IPS-18a (cell line): ENCODE measurements around the gene ATXN1.
A peak's percentile ranks its signal among the peaks of the same experiment; 100 is the strongest.

Experiments
- H3K27ac ChIP-seq: one replicate; pipeline ENCODE4 v1.5.1; 2013; ENCODE audit warnings: low read length
- H3K27me3 ChIP-seq: one replicate; pipeline ENCODE4 v1.6.1; 2013; ENCODE audit warnings: mild to moderate bottlenecking, low read length; ENCODE audit not compliant: control insufficient read depth, insufficient read depth
- H3K36me3 ChIP-seq: one replicate; pipeline ENCODE4 v1.6.1; 2013; ENCODE audit warnings: low read depth, low read length; ENCODE audit not compliant: control insufficient read depth
- H3K4me1 ChIP-seq: one replicate; pipeline ENCODE4 v1.6.1; 2013; ENCODE audit warnings: low read depth, low read length; ENCODE audit not compliant: control insufficient read depth
- H3K4me3 ChIP-seq: one replicate; pipeline ENCODE4 v1.5.1; 2013; ENCODE audit warnings: low read length
- H3K9ac ChIP-seq: one replicate; pipeline ENCODE4 v1.6.1; 2013; ENCODE audit warnings: mild to moderate bottlenecking, low read length, moderate library complexity
- H3K9me3 ChIP-seq: one replicate; pipeline ENCODE4 v1.6.1; 2013; ENCODE audit warnings: low read depth, low read length; ENCODE audit not compliant: control insufficient read depth

Gene ATXN1

DNA sequence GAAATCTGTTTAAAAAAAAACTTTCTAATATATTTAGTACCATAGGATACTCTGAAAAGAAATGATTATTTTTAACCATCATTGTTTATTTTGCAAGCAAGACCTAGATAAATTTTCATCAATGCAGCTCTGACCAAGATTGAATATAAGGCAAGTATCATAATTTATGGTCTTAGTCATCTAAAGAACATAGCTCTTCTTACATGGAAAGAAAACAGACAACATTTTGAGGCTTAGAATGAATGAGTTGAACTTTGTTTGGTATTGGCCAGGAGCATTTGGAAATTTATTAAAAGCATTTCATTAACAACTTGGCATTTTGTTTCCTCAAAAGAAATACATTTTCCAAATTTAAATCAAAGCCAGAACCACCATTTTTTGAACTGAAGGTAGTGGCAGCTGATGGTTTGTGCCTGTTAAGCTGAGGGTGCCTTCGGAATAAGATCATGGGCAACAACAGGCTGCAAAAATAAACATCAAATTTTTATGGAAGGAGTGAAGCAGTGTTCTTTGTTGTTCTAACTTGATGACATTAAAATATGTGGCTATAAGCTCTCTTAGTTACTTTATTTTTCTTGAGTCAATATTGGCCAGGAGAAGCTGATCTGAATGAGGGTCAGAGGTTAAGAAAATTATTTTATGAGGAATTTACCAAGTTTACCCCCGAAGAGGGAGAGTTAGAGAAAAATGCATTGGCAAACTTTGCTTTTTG lies 6.7 kb upstream of the ATXN1 start:
- Histone ChIP-seq H3K4me1 (peaks cover 9% of the 10 kb centered on the region), H3K9ac (no peak overlapping the region), H3K36me3 (no peaks in the 10 kb centered on the region), H3K27me3 (peaks cover 8% of the 10 kb centered on the region), H3K27ac (no peak overlapping the region), H3K9me3 (no peaks in the 10 kb centered on the region), H3K4me3 (no peak overlapping the region)

DNA sequence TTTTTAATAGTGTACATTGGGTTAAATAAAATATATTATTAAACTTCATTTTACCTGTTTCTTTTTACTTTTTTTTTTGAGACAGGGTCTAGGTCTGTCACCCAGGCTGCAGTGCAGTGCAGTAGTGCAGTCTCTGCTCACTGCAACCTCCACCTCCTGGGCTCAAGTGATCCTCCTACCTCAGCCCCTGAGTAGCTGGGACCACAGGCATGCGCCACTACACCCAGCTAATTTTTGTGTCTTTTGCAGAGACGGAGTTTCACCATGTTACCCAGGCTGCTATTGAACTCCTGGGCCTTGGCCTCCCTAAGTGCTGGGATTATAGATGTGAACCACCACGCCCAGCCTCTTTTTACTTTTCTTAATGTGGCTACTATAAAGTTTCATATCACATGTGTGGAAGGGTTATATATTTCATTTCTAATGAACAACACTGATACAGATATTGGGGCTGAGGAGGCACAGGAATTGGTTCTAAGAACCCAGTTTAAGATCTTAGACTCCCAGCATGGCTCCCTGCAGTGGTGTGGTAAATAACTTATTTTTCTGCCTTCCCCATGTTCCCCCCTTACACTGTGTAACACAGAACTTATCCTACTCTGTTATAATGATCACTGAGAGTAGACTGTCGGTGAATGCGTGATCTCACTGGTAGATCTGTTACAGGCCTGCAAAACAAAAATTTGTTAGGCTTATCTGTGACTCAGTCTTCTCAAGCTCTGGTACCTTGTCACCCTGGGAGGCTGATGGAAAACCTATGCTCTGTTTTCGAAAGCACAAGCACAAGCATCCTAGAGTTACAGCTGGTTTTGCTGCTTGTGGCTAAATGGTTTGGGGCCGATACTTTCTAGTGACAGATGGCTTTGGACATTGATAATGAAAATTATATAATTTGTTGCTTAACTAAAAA lies 5.8 kb upstream of the ATXN1 start:
- H3K4me3 ChIP-seq = no peak overlapping the region
- peaks cover 17% of the 10 kb centered on the region for H3K27me3 ChIP-seq
- no peak overlapping the region for H3K27ac ChIP-seq
- H3K36me3 ChIP-seq = no peaks in the 10 kb centered on the region
- no peaks in the 10 kb centered on the region for H3K9me3 ChIP-seq
- H3K9ac ChIP-seq = no peak overlapping the region
- peaks cover 9% of the 10 kb centered on the region for H3K4me1 ChIP-seq

DNA sequence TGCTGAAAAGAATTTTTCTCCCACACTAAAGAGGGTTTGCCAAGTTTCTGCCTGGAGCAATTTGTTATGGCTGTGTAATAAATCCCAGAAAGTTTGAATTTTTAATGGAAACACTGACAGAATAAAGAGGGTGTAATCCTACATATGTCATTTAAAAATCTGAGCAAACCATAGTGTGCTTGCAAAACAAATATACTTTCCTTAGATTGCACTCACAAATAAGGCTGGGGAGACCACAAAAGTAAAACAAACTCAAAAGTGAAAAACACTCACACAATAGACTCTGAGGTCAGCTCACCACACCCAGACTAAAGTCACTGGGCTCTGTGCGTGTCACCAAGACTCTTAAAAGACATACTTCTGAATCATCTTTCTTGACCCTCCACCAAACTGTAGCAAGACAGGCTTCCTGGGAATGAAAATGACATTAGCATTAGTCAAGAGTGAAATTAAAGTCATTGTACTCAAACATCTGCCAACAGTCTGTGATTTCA lies 4.8 kb upstream of the ATXN1 start:
- Histone ChIP-seq H3K9me3 (no peaks in the 10 kb centered on the region), H3K27ac (no peak overlapping the region), H3K27me3 (peaks cover 20% of the 10 kb centered on the region), H3K4me1 (peaks cover 9% of the 10 kb centered on the region), H3K9ac (no peak overlapping the region), H3K36me3 (no peaks in the 10 kb centered on the region), H3K4me3 (no peak overlapping the region)

DNA sequence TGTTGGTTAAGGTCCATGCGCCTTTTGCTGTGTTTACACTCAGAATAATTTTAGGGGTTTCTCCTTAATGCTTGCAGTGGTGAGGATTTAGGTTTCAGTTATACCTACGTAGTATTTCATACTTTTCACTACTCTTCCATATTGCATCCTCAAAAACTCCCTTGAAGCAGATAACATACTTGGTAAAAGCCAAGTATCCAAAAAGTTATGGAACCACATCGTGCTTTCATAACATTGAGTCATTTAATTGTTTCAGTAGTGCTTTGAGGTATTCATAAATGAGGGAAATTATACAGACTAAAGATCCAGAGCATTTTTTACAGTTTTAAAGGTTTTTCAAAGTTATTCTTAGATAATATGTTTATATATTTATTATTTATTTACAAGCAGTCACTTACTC lies 4.0 kb upstream of the ATXN1 start:
- Histone ChIP-seq H3K27ac (no peak overlapping the region), H3K9ac (no peak overlapping the region), H3K4me3 (no peak overlapping the region), H3K36me3 (no peaks in the 10 kb centered on the region), H3K4me1 (peaks cover 9% of the 10 kb centered on the region), H3K27me3 (peaks cover 20% of the 10 kb centered on the region), H3K9me3 (no peaks in the 10 kb centered on the region)

GRCh38 chr6:16764188-16764950 lies 3.1 kb upstream of the ATXN1 start:
- no peaks in the 10 kb centered on the region for H3K36me3 ChIP-seq
- peaks cover 5% of the 10 kb centered on the region for H3K4me1 ChIP-seq
- peaks cover 24% of the 10 kb centered on the region for H3K27me3 ChIP-seq
- no peak overlapping the region for H3K4me3 ChIP-seq
- H3K9me3 ChIP-seq = no peaks in the 10 kb centered on the region
- no peak overlapping the region for H3K9ac ChIP-seq
- H3K27ac ChIP-seq = no peak overlapping the region

DNA sequence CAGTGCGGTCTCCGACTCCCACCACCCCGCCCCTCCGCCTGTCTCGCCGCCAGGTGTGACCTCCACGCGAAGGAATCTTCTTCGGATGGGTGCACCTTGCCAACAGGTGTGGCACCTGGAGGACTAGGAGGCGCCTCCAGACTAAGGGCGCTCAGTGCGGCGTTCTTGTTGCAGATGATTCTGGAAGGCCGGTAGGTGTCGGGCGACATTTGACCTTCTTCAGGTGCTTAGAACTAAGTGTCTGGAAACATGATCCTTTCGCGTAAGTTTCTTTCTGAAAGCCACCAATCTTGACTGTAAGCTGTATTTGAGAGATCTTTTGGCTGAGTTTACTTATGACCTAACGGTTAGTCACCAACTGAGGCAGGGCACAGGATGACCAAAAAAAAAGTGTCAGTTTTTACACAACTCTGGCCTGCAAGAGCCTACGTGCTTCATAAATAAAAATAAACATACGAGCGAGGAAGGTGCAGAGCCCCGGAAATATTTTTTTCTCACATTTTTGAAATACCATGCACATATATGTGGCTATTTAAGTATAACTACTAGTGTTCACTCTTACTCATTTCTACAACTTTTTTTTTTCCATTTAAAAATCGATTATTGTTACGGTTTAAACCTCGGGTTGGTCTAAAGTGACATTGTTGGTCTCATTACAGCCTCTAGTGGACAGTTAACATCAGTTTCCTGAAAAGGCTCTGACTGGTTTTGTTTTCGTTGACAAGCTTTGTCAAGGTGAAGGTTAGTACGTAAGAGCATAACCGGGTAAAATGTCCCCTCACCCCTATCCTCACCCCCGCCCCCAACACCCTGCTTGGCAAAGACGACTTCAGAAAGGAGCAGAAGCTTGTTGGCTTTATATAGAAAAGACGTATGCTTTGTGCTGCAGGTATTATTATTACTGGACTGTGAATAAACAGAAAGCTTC lies 1.6 kb upstream of the ATXN1 start:
- peak overlapping the region; percentile 58 for H3K9ac ChIP-seq
- H3K36me3 ChIP-seq = no peaks in the 10 kb centered on the region
- H3K9me3 ChIP-seq = no peaks in the 10 kb centered on the region
- H3K4me1 ChIP-seq = peaks cover 14% of the 10 kb centered on the region
- H3K27me3 ChIP-seq = peaks cover 39% of the 10 kb centered on the region
- H3K4me3 ChIP-seq = peak overlapping the region; percentile 84
- no peak overlapping the region for H3K27ac ChIP-seq

GRCh38 chr6:16762268-16762549 lies 949 bp upstream of the ATXN1 start:
- Histone ChIP-seq H3K36me3 (no peaks in the 10 kb centered on the region), H3K27ac (no peak overlapping the region), H3K27me3 (peaks cover 43% of the 10 kb centered on the region), H3K4me3 (peak overlapping the region; percentile 84), H3K4me1 (peaks cover 15% of the 10 kb centered on the region), H3K9me3 (no peaks in the 10 kb centered on the region), H3K9ac (peak overlapping the region; percentile 58)

DNA sequence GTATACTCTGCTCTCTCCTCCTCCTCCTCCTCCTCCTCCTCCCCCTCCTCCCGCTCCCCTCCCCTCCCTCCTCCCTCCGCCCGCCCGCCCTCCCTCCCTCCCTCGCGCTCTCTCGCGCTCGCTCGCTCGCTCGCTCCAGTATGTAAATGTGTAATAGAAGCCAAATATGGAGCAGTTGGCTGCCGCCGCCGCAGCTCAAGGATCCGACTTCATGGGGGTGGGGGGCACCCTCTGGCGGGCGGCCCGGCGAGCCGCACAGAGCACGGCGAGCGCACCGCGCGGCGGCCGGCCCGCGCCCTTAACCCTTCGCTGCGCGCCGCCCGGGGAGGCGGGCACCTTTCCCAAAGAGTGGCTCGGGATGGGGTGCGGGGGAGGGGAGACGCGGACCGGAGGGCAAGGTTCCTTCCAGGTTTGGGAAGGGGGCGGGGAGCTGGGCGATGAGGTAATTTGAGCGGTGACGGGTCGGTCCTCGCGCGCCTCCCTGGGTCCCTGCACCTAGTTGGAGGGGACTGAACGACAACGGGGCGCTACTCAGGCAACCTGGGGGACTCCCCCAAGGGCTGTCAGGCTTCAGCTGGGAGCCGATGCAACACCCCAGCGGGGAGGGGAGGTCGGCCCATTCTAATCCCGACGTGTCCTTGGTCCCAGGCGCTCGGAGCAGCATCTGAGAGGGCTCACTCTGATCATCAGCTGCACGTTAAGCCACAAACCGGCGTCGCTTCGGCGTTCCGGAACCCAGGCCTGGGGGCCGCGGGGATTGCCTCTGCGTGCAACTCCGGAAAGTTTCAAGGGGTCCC lies 409 bp upstream of the ATXN1 start:
- H3K4me1 ChIP-seq = peaks cover 15% of the 10 kb centered on the region
- no peak overlapping the region for H3K27ac ChIP-seq
- H3K4me3 ChIP-seq = peak overlapping the region; percentile 88
- peaks cover 49% of the 10 kb centered on the region for H3K27me3 ChIP-seq
- H3K36me3 ChIP-seq = no peaks in the 10 kb centered on the region
- H3K9ac ChIP-seq = peak overlapping the region; percentile 58
- H3K9me3 ChIP-seq = no peaks in the 10 kb centered on the region

GRCh38 chr6:16759646-16760515 lies 1.4 kb downstream of the ATXN1 start:
- Histone ChIP-seq H3K27me3 (peaks cover 50% of the 10 kb centered on the region), H3K4me3 (peak overlapping the region; percentile 88), H3K9ac (peak overlapping the region; percentile 56), H3K9me3 (no peaks in the 10 kb centered on the region), H3K4me1 (peaks cover 15% of the 10 kb centered on the region), H3K36me3 (no peaks in the 10 kb centered on the region), H3K27ac (no peak overlapping the region)
